ENCODE results near the gene MTA3.

Gene MTA3

GRCh38 chr2:42788478-42788793 lies 220.0 kb downstream of the MTA3 start:
- Histone ChIP-seq H3K27ac (ENCODE audit: low read depth, low read length) (no peak overlapping the region), H3K36me3 (ENCODE audit: control insufficient read depth, insufficient read depth, low read length) (no peaks in the 10 kb centered on the region), H3K4me3 (ENCODE audit: low read depth, low read length) (no peak overlapping the region), H3K4me1 (ENCODE audit: control insufficient read depth, insufficient read depth, low read length) (peaks cover 7% of the 10 kb centered on the region), H3K9ac (ENCODE audit: low read length) (no peak overlapping the region), H3K9me3 (ENCODE audit: control insufficient read depth, insufficient read depth, low read depth, low read length) (no peaks in the 10 kb centered on the region), H3K27me3 (ENCODE audit: control insufficient read depth, insufficient read depth, low read length) (peaks cover 23% of the 10 kb centered on the region)

- peaks cover 23% of the 10 kb centered on the region for H3K27me3 ChIP-seq (ENCODE audit: control insufficient read depth, insufficient read depth, low read length)
- H3K9ac ChIP-seq (ENCODE audit: low read length), result no peak overlapping the region
These were observed 220.4 kb downstream of the MTA3 start for GRCh38 chr2:42788882-42789281.

GRCh38 chr2:42789751-42790150 lies 221.3 kb downstream of the MTA3 start:
- no peaks in the 10 kb centered on the region for H3K36me3 ChIP-seq (ENCODE audit: control insufficient read depth, insufficient read depth, low read length)
- no peak overlapping the region for H3K4me3 ChIP-seq (ENCODE audit: low read depth, low read length)
- no peak overlapping the region for H3K27ac ChIP-seq (ENCODE audit: low read depth, low read length)
- H3K9ac ChIP-seq (ENCODE audit: low read length), result no peak overlapping the region
- peaks cover 23% of the 10 kb centered on the region for H3K27me3 ChIP-seq (ENCODE audit: control insufficient read depth, insufficient read depth, low read length)
- no peaks in the 10 kb centered on the region for H3K9me3 ChIP-seq (ENCODE audit: control insufficient read depth, insufficient read depth, low read depth, low read length)
- peaks cover 16% of the 10 kb centered on the region for H3K4me1 ChIP-seq (ENCODE audit: control insufficient read depth, insufficient read depth, low read length)

More at GRCh38 chr2:42788882-42789281, 220.4 kb downstream of the MTA3 start:
- Histone ChIP-seq H3K4me1 (ENCODE audit: control insufficient read depth, insufficient read depth, low read length) (peaks cover 10% of the 10 kb centered on the region), H3K4me3 (ENCODE audit: low read depth, low read length) (no peak overlapping the region), H3K27ac (ENCODE audit: low read depth, low read length) (no peak overlapping the region), H3K36me3 (ENCODE audit: control insufficient read depth, insufficient read depth, low read length) (no peaks in the 10 kb centered on the region), H3K9me3 (ENCODE audit: control insufficient read depth, insufficient read depth, low read depth, low read length) (no peaks in the 10 kb centered on the region)

- no peak overlapping the region for H3K9ac ChIP-seq (ENCODE audit: low read length)
- H3K9me3 ChIP-seq (ENCODE audit: control insufficient read depth, insufficient read depth, low read depth, low read length), result no peaks in the 10 kb centered on the region
- peaks cover 23% of the 10 kb centered on the region for H3K27me3 ChIP-seq (ENCODE audit: control insufficient read depth, insufficient read depth, low read length)
- peaks cover 18% of the 10 kb centered on the region for H3K4me1 ChIP-seq (ENCODE audit: control insufficient read depth, insufficient read depth, low read length)
- no peak overlapping the region for H3K27ac ChIP-seq (ENCODE audit: low read depth, low read length)
- peak overlapping the region; percentile 84 for H3K4me3 ChIP-seq (ENCODE audit: low read depth, low read length)
- H3K36me3 ChIP-seq (ENCODE audit: control insufficient read depth, insufficient read depth, low read length), result no peaks in the 10 kb centered on the region
These were observed 223.2 kb downstream of the MTA3 start for GRCh38 chr2:42791606-42792005.

GRCh38 chr2:42792087-42792582 lies 223.7 kb downstream of the MTA3 start:
- H3K9ac ChIP-seq (ENCODE audit: low read length), result peak overlapping the region; percentile 81

GRCh38 chr2:42792583-42793333 lies 224.3 kb downstream of the MTA3 start, which contains the start of gene HAAO:
TSS of gene HAAO (minus strand) at chr2:42792583. CDS start at chr2:42792536, 47 bp downstream.
- H3K27ac ChIP-seq (ENCODE audit: low read depth, low read length), result peak within 1 kb of the TSS; percentile 14; the same call in 1 of the 2 replicates
- H3K36me3 ChIP-seq (ENCODE audit: control insufficient read depth, insufficient read depth, low read length), result no peaks in the 10 kb centered on the region
- H3K9ac ChIP-seq (ENCODE audit: low read length), result peak within 1 kb of the TSS; percentile 81
- H3K9me3 ChIP-seq (ENCODE audit: control insufficient read depth, insufficient read depth, low read depth, low read length), result no peaks in the 10 kb centered on the region; the same call in 1 of the 2 replicates
- H3K4me3 ChIP-seq (ENCODE audit: low read depth, low read length), result peak within 1 kb of the TSS; percentile 84
- H3K4me1 ChIP-seq (ENCODE audit: control insufficient read depth, insufficient read depth, low read length), result peaks cover 18% of the 10 kb centered on the region
- H3K27me3 ChIP-seq (ENCODE audit: control insufficient read depth, insufficient read depth, low read length), result peaks cover 23% of the 10 kb centered on the region

More at GRCh38 chr2:42792087-42792582, 223.7 kb downstream of the MTA3 start:
- no peak overlapping the region for H3K27ac ChIP-seq (ENCODE audit: low read depth, low read length)
- no peaks in the 10 kb centered on the region; the same call in 1 of the 2 replicates for H3K9me3 ChIP-seq (ENCODE audit: control insufficient read depth, insufficient read depth, low read depth, low read length)
- no peaks in the 10 kb centered on the region for H3K36me3 ChIP-seq (ENCODE audit: control insufficient read depth, insufficient read depth, low read length)
- H3K27me3 ChIP-seq (ENCODE audit: control insufficient read depth, insufficient read depth, low read length), result peaks cover 23% of the 10 kb centered on the region
- peaks cover 18% of the 10 kb centered on the region for H3K4me1 ChIP-seq (ENCODE audit: control insufficient read depth, insufficient read depth, low read length)
- H3K4me3 ChIP-seq (ENCODE audit: low read depth, low read length), result peak overlapping the region; percentile 84

GRCh38 chr2:42793334-42794270 lies 225.2 kb downstream of the MTA3 start:
- no peaks in the 10 kb centered on the region; the same call in 1 of the 2 replicates for H3K9me3 ChIP-seq (ENCODE audit: control insufficient read depth, insufficient read depth, low read depth, low read length)
- peak overlapping the region; percentile 81 for H3K9ac ChIP-seq (ENCODE audit: low read length)
- peak overlapping the region; percentile 84 for H3K4me3 ChIP-seq (ENCODE audit: low read depth, low read length)
- no peaks in the 10 kb centered on the region for H3K36me3 ChIP-seq (ENCODE audit: control insufficient read depth, insufficient read depth, low read length)
- H3K4me1 ChIP-seq (ENCODE audit: control insufficient read depth, insufficient read depth, low read length), result peaks cover 18% of the 10 kb centered on the region
- 0 out of 2 replicates have a peak overlapping the region, but pooled peaks have one; percentile 14 for H3K27ac ChIP-seq (ENCODE audit: low read depth, low read length)
- H3K27me3 ChIP-seq (ENCODE audit: control insufficient read depth, insufficient read depth, low read length), result peaks cover 23% of the 10 kb centered on the region

- no peak overlapping the region for H3K4me3 ChIP-seq (ENCODE audit: low read depth, low read length)
- peaks cover 23% of the 10 kb centered on the region for H3K27me3 ChIP-seq (ENCODE audit: control insufficient read depth, insufficient read depth, low read length)
- H3K9ac ChIP-seq (ENCODE audit: low read length), result no peak overlapping the region
- no peak overlapping the region for H3K27ac ChIP-seq (ENCODE audit: low read depth, low read length)
- no peaks in the 10 kb centered on the region for H3K36me3 ChIP-seq (ENCODE audit: control insufficient read depth, insufficient read depth, low read length)
- H3K4me1 ChIP-seq (ENCODE audit: control insufficient read depth, insufficient read depth, low read length), result peaks cover 18% of the 10 kb centered on the region
- no peaks in the 10 kb centered on the region; the same call in 1 of the 2 replicates for H3K9me3 ChIP-seq (ENCODE audit: control insufficient read depth, insufficient read depth, low read depth, low read length)
These were observed 226.0 kb downstream of the MTA3 start for GRCh38 chr2:42794271-42795046.

GRCh38 chr2:42795275-42795674 lies 226.8 kb downstream of the MTA3 start:
- H3K27me3 ChIP-seq (ENCODE audit: control insufficient read depth, insufficient read depth, low read length), result peaks cover 23% of the 10 kb centered on the region
- no peaks in the 10 kb centered on the region for H3K36me3 ChIP-seq (ENCODE audit: control insufficient read depth, insufficient read depth, low read length)
- no peaks in the 10 kb centered on the region; the same call in 1 of the 2 replicates for H3K9me3 ChIP-seq (ENCODE audit: control insufficient read depth, insufficient read depth, low read depth, low read length)
- no peak overlapping the region for H3K27ac ChIP-seq (ENCODE audit: low read depth, low read length)
- H3K4me1 ChIP-seq (ENCODE audit: control insufficient read depth, insufficient read depth, low read length), result peaks cover 18% of the 10 kb centered on the region
- H3K4me3 ChIP-seq (ENCODE audit: low read depth, low read length), result no peak overlapping the region
- no peak overlapping the region for H3K9ac ChIP-seq (ENCODE audit: low read length)

- no peak overlapping the region for H3K4me3 ChIP-seq (ENCODE audit: low read depth, low read length)
- H3K36me3 ChIP-seq (ENCODE audit: control insufficient read depth, insufficient read depth, low read length), result no peaks in the 10 kb centered on the region
- H3K27me3 ChIP-seq (ENCODE audit: control insufficient read depth, insufficient read depth, low read length), result peaks cover 21% of the 10 kb centered on the region
- H3K27ac ChIP-seq (ENCODE audit: low read depth, low read length), result no peak overlapping the region
- peaks cover 18% of the 10 kb centered on the region for H3K4me1 ChIP-seq (ENCODE audit: control insufficient read depth, insufficient read depth, low read length)
- H3K9ac ChIP-seq (ENCODE audit: low read length), result no peak overlapping the region
- H3K9me3 ChIP-seq (ENCODE audit: control insufficient read depth, insufficient read depth, low read depth, low read length), result no peaks in the 10 kb centered on the region; the same call in 1 of the 2 replicates
These were observed 227.4 kb downstream of the MTA3 start for GRCh38 chr2:42795841-42796301.
